SKM-1 (cell line): ENCODE measurements around the gene RUNX2.
"Not testable (repeated sequence)": the region's sequence is repeated elsewhere in the genome, so short reads cannot be mapped to it uniquely, and the experiment has no call there.

Experiments
- DNase-seq: peaks from one replicate; lab custom pipeline; 2025; ENCODE audit not compliant: unreplicated experiment; lab: John Stamatoyannopoulos, UW

The RUNX2 gene

GRCh38 chr6:45663251-45664221 lies 335.4 kb downstream of the RUNX2 start:
- DNase-seq = no peak

GRCh38 chr6:45664707-45665106 lies 336.6 kb downstream of the RUNX2 start:
- DNase-seq = no peak

- no peak for DNase-seq
Measured at GRCh38 chr6:45665859-45666258, 337.7 kb downstream of the RUNX2 start.

GRCh38 chr6:45666846-45667245 lies 338.7 kb downstream of the RUNX2 start:
- DNase-seq = no peak

- DNase-seq = no peak
Measured at GRCh38 chr6:45667300-45667699, 339.2 kb downstream of the RUNX2 start.

- no peak for DNase-seq
Measured at GRCh38 chr6:45667766-45668165, 339.6 kb downstream of the RUNX2 start.

GRCh38 chr6:45668705-45669104 lies 340.6 kb downstream of the RUNX2 start:
- DNase-seq = no peak

GRCh38 chr6:45673167-45673566 lies 345.0 kb downstream of the RUNX2 start:
- DNase-seq = not testable (repeated sequence)

- not testable (repeated sequence) for DNase-seq
Measured at GRCh38 chr6:45675166-45675565, 347.0 kb downstream of the RUNX2 start.

- DNase-seq = no peak
Measured at GRCh38 chr6:45675634-45676033, 347.5 kb downstream of the RUNX2 start.

- DNase-seq = no peak
Measured at GRCh38 chr6:45676380-45676779, 348.2 kb downstream of the RUNX2 start.

- DNase-seq = no peak
Measured at GRCh38 chr6:45677381-45678284, 349.5 kb downstream of the RUNX2 start.

- no peak for DNase-seq
Measured at GRCh38 chr6:45678285-45678607, 350.1 kb downstream of the RUNX2 start.

GRCh38 chr6:45679163-45679562 lies 351.0 kb downstream of the RUNX2 start:
- no peak for DNase-seq

GRCh38 chr6:45679631-45680030 lies 351.5 kb downstream of the RUNX2 start:
- no peak for DNase-seq

GRCh38 chr6:45681860-45682511 lies 353.9 kb downstream of the RUNX2 start:
- DNase-seq = peak; percentile 68

- DNase-seq = no peak
Measured at GRCh38 chr6:45684476-45684875, 356.3 kb downstream of the RUNX2 start.

- no peak for DNase-seq
Measured at GRCh38 chr6:45685076-45685475, 356.9 kb downstream of the RUNX2 start.

GRCh38 chr6:45686841-45687569 lies 358.9 kb downstream of the RUNX2 start:
- DNase-seq = no peak

- DNase-seq = no peak
Measured at GRCh38 chr6:45687570-45687969, 359.4 kb downstream of the RUNX2 start.

GRCh38 chr6:45688180-45688579 lies 360.1 kb downstream of the RUNX2 start:
- no peak for DNase-seq
